Keratinocyte (primary cell): ENCODE measurements around the gene PARD3.

Experiments
- EZH2 ChIP-seq: IDR thresholded peaks from one replicate; pipeline ENCODE4 v1.6.1; 2012; ENCODE audit warnings: inconsistent platforms, mild to moderate bottlenecking, low read length, moderate library complexity
- TF ChIP-seq, protein P1 (sequence below), 3 experiments: IDR thresholded peaks in 1 of 3; conservative IDR thresholded peaks in 1 of 3; optimal IDR thresholded peaks in 1 of 3; 2 replicates in 2 of 3; 3 replicates in 1 of 3; pipeline versions ENCODE3 to v1.5.1; 2011; ENCODE audit warnings: low read length in 3 of 3, mild to moderate bottlenecking in 3 of 3, moderate library complexity in 2 of 3, control low read depth in 1 of 3, inconsistent platforms in 1 of 3; ENCODE audit not compliant: insufficient read depth in 2 of 3; ENCODE audit errors: extremely low read depth in 1 of 3

DNA sequence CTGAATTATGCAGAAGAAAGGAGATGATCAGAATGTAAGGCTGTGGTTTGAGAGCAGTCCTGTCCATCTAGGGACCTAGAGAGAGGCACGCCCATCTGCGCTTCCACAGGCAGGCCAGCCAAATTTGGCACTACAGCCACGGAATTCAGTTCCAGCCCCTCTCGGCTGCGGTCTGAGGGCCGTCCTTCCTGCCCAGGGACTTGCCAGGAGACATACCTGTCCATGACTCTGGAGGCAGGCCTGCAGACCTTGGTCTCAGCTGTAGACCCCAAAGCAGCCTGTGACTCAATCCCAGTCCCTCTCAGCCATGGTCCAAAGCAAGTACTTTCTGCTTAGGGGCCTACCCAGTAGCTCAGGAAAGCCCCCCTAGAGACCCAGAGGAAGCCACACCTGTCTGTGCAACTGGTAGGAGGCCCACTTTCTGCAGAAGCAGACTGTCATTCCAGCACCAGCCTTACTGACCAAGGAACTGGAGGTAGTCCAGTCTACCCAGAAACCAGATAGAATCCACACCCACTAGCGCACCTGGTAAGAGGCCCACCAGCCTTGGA, 720.9 kb downstream of the PARD3 start:
- no peak for TF ChIP-seq EZH2
- TF ChIP-seq, protein P1, sequence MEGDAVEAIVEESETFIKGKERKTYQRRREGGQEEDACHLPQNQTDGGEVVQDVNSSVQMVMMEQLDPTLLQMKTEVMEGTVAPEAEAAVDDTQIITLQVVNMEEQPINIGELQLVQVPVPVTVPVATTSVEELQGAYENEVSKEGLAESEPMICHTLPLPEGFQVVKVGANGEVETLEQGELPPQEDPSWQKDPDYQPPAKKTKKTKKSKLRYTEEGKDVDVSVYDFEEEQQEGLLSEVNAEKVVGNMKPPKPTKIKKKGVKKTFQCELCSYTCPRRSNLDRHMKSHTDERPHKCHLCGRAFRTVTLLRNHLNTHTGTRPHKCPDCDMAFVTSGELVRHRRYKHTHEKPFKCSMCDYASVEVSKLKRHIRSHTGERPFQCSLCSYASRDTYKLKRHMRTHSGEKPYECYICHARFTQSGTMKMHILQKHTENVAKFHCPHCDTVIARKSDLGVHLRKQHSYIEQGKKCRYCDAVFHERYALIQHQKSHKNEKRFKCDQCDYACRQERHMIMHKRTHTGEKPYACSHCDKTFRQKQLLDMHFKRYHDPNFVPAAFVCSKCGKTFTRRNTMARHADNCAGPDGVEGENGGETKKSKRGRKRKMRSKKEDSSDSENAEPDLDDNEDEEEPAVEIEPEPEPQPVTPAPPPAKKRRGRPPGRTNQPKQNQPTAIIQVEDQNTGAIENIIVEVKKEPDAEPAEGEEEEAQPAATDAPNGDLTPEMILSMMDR (optimal IDR thresholded peaks at IDR 0.05 in 1 of 3, IDR thresholded peaks at IDR 0.05 in 1 of 3, conservative IDR thresholded peaks at IDR 0.05 in 1 of 3; ENCODE audit: extremely low read depth in 1 of 3, insufficient read depth in 2 of 3, low read length in 3 of 3) = no peak
